Adrenal gland (tissue), 12 donors: ENCODE results near the gene NPAS3. TPM values are rescaled to one million over a fixed set of nuclear protein-coding genes. Genes with fewer than 3 reads are reported as not detected.

Experiments
- DNase-seq, 7 donors: peaks; one replicate each; pipeline ENCODE4 v3.0.0-alpha.2; 2019 to 2020
- H3K27ac ChIP-seq, 5 donors: fragments of 200-600 bp; sonication (generic) in 4 of 5; 1 replicate in 3 of 5; 2 replicates in 2 of 5; pipeline versions ENCODE4 v1.5.1 to v1.8.0; 2016 to 2020; ENCODE audit warnings: mild to moderate bottlenecking in 1 of 5
- H3K27me3 ChIP-seq: fragments of 200-600 bp; 2 replicates; pipeline ENCODE4 v1.8.0; 2021
- H3K36me3 ChIP-seq, 2 donors: fragments of 200-600 bp; replicated peaks in 1 of 2; 1 replicate in 1 of 2; 2 replicates in 1 of 2; pipeline versions ENCODE4 v1.5.1 to v1.8.0; 2018 to 2022
- H3K4me1 ChIP-seq, 2 donors: fragments of 200-600 bp; replicated peaks in 1 of 2; 1 replicate in 1 of 2; 2 replicates in 1 of 2; pipeline versions ENCODE4 v1.5.1 to v1.8.0; 2018 to 2021
- H3K4me3 ChIP-seq, 4 donors: fragments of 200-600 bp; sonication (generic) in 3 of 4; one replicate each; pipeline ENCODE4 v1.5.1; 2016 to 2018
- H3K9me3 ChIP-seq, 3 donors: fragments of 200-600 bp; sonication (generic) in 1 of 3; replicated peaks in 1 of 3; 1 replicate in 2 of 3; 2 replicates in 1 of 3; pipeline versions ENCODE4 v1.5.1 to v1.8.0; 2016 to 2021
- CTCF ChIP-seq, 6 experiments: fragments of 450-650 bp in 4 of 6; fragments of 200-600 bp in 2 of 6; sonication (generic) in 1 of 6; IDR thresholded peaks; 1 replicate in 5 of 6; 2 replicates in 1 of 6; pipeline versions ENCODE4 v1.5.1 to v1.8.0; 2016 to 2021; ENCODE audit warnings: antibody characterized with exemption in 6 of 6, mild to moderate bottlenecking in 2 of 6, moderate library complexity in 1 of 6
- POLR2A ChIP-seq, 2 donors: fragments of 450-650 bp; IDR thresholded peaks; one replicate each; pipeline ENCODE4 v1.6.1; 2017; ENCODE audit warnings: antibody characterized with exemption in 2 of 2, mild to moderate bottlenecking in 2 of 2, moderate library complexity in 1 of 2
- WGBS, 4 donors: extraction: QIAGEN DNeasy Blood & Tissue Kit in 2 of 4; methylation state at CpG; one replicate each; pipeline versions ENCODE4 v1.1.5 to v1.1.7; 2013 to 2017; 5-methylcytosine and 5-hydroxymethylcytosine counted together
- intact Hi-C, 2 donors: fragments of 100-400 bp; cut with DNase I; formaldehyde crosslinking; loops; one replicate each; pipeline versions ENCODE4 v1.14.1 to v1.15.0; 2022 to 2023
- polyA plus RNA-seq, 3 donors: library from polyadenylated mRNA; stranded (reverse); fragments of 200-250 nt in 2 of 3; fragments of 350-450 nt in 1 of 3; fragmentation: Illumina TruSeq in 1 of 3; extraction: RNeasy Lipid Tissue Mini Kit (QIAGEN cat#74804) in 1 of 3; gene quantifications; one replicate each; pipeline ENCODE4 v1.2.3, GENCODE V29; 2013 to 2014
- total RNA-seq, 9 donors: library from RNA; depleted of rRNA in 4 of 9; stranded (reverse); fragments of >200 nt in 4 of 9; fragments of 120-200 nt in 1 of 9; fragmentation: NEBNext Ultra II Directional in 1 of 9; extraction: Animal tissue kit (Norgen Biotek cat#: 25700) in 1 of 9; gene quantifications; one replicate each; pipeline versions ENCODE4 v1.1.0 to v1.2.4, GENCODE V29; 2013 to 2023
- donor health status: healthy with polysubstance abuse.
- donor health status: Bipolar disorder and iron deficiency.
- donor health status: DM: yes; HTN: yes; CAD: no.
- donor health status: DM: no; HTN: no; CAD: no.
- donor health status: DM: no; HTN: no; CAD: no.
- donor health status: DM: yes; HTN: yes; CAD: no.

NPAS3 gene
- total and polyA plus RNA-seq, 12 donors: 0.36 to 7.5 (median 1.5) TPM

DNA sequence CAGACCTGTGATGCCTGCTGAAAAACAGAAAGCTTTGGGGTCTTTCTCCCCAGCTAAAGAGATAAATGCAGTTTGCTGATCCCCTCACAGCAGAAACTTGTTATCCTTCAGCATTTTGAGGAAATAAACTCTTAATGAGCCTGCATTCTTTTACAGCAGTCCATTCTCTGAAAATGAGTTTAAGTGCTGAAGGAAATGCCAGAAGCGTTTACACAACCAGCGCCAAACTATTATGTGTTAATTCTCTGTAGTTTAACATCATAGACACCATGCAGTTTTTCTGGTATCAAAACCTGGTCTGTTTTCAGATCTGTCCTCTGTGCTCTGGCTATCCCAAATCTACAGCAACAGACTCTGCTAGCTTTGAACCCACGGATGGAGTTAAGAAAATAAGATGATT lies 291.3 kb downstream of the NPAS3 start:
- no peak overlapping the region for H3K4me3 ChIP-seq
- WGBS, 4 donors: 54 to 70% (median 63%) methylated on average over 3 of the region's 3 CpGs
- TF ChIP-seq POLR2A (IDR thresholded peaks at IDR 0.05): no peak
- no peak for TF ChIP-seq CTCF (IDR thresholded peaks at IDR 0.05)

GRCh38 chr14:33232031-33232430 lies 293.4 kb downstream of the NPAS3 start:
- Histone ChIP-seq H3K27ac (no peak overlapping the region), H3K36me3 (no peaks in the 10 kb centered on the region), H3K4me3 (no peak overlapping the region), H3K9me3 (no peaks in the 10 kb centered on the region), H3K27me3 (no peaks in the 10 kb centered on the region), H3K4me1 (no peaks in the 10 kb centered on the region)
- intact Hi-C loops: no loop called here
- WGBS, 4 donors: 95 to 97% (median 97%) methylated on average over 3 of the region's 3 CpGs
- DNase-seq: no peak
- TF ChIP-seq CTCF (IDR thresholded peaks at IDR 0.05) (no peak), POLR2A (IDR thresholded peaks at IDR 0.05) (no peak)

More for the DNA sequence above, 291.3 kb downstream of the NPAS3 start:
- Histone ChIP-seq H3K4me1 (no peaks in the 10 kb centered on the region), H3K27ac (no peak overlapping the region), H3K9me3 (no peaks in the 10 kb centered on the region), H3K36me3 (no peaks in the 10 kb centered on the region), H3K27me3 (no peaks in the 10 kb centered on the region)
- no peak for DNase-seq
- intact Hi-C loops: no loop called here

- intact Hi-C loops: no loop called here
- H3K4me1 ChIP-seq: no peaks in the 10 kb centered on the region
- no peak overlapping the region for H3K27ac ChIP-seq
- no peak for DNase-seq
- H3K27me3 ChIP-seq: no peaks in the 10 kb centered on the region
- H3K4me3 ChIP-seq: no peak overlapping the region
- TF ChIP-seq CTCF (IDR thresholded peaks at IDR 0.05) (no peak), POLR2A (IDR thresholded peaks at IDR 0.05) (no peak)
- no peaks in the 10 kb centered on the region for H3K36me3 ChIP-seq
- no peaks in the 10 kb centered on the region for H3K9me3 ChIP-seq
- 64 to 81% (median 68%) methylated on average over 4 of the region's 4 CpGs for WGBS, 4 donors
These were observed 298.5 kb downstream of the NPAS3 start for GRCh38 chr14:33237115-33237740.

GRCh38 chr14:33239465-33239864 lies 300.8 kb downstream of the NPAS3 start:
- no peaks in the 10 kb centered on the region for H3K36me3 ChIP-seq
- H3K4me3 ChIP-seq: no peak overlapping the region
- no peak for TF ChIP-seq POLR2A (IDR thresholded peaks at IDR 0.05)
- TF ChIP-seq CTCF (IDR thresholded peaks at IDR 0.05): no peak
- DNase-seq: no peak
- WGBS, 4 donors: 37 to 51% (median 47%) methylated on average over 1 of the region's 1 CpG
- H3K27me3 ChIP-seq: no peaks in the 10 kb centered on the region
- H3K27ac ChIP-seq: no peak overlapping the region
- no peaks in the 10 kb centered on the region for H3K9me3 ChIP-seq
- intact Hi-C loops: no loop called here
- H3K4me1 ChIP-seq: no peaks in the 10 kb centered on the region
